ENCODE data around the gene FGFR2. TPM values are rescaled to one million over a fixed set of nuclear protein-coding genes. Genes with fewer than 3 reads are reported as not detected.

Gene FGFR2
- total RNA-seq, 1 experiment from 2014 or later, result 19.7 TPM

DNA sequence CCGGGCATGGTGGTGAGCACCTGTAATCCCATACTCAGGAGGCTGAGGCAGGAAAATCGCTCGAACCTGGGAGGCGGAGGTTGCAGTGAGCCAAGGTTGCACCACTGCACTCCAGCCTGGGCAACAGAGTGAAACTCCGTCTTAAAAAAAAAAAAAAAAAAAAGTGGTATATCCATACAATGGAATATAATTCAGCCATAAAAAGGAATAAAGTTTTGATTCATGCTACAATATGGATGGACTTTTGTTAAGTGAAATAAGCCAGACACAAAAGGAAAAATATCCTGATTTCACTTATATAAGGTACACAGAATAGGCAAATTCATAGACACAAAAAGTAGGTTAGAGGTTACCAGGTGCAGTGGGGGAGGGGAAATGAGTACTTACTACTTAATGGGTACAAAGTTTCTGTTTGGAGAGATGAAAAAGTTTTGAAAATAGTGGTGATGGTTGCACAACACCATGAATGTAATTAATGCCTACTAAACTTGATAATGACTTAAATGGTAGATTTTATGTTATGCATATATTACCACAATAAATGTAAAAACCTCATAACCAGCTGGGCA, 53.9 kb downstream of the FGFR2 start (continued):
- TF ChIP-seq, protein P1, sequence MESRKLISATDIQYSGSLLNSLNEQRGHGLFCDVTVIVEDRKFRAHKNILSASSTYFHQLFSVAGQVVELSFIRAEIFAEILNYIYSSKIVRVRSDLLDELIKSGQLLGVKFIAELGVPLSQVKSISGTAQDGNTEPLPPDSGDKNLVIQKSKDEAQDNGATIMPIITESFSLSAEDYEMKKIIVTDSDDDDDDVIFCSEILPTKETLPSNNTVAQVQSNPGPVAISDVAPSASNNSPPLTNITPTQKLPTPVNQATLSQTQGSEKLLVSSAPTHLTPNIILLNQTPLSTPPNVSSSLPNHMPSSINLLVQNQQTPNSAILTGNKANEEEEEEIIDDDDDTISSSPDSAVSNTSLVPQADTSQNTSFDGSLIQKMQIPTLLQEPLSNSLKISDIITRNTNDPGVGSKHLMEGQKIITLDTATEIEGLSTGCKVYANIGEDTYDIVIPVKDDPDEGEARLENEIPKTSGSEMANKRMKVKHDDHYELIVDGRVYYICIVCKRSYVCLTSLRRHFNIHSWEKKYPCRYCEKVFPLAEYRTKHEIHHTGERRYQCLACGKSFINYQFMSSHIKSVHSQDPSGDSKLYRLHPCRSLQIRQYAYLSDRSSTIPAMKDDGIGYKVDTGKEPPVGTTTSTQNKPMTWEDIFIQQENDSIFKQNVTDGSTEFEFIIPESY (IDR thresholded peaks at IDR 0.05; ENCODE audit: extremely low read depth, insufficient replicate concordance, low read length), result no peak
- TF ChIP-seq SIN3A (IDR thresholded peaks at IDR 0.05; ENCODE audit: low read depth), result no peak
- no peak for TF ChIP-seq JUND (IDR thresholded peaks at IDR 0.05)
- no peak for TF ChIP-seq POLR2A (IDR thresholded peaks at IDR 0.05; ENCODE audit: borderline replicate concordance, extremely low read depth, insufficient read depth, insufficient read length)
- no peak for TF ChIP-seq EZH2phosphoT487 (IDR thresholded peaks at IDR 0.05; ENCODE audit: borderline replicate concordance)
- no peak for TF ChIP-seq SRF (IDR thresholded peaks at IDR 0.05; ENCODE audit: low read depth)

DNA sequence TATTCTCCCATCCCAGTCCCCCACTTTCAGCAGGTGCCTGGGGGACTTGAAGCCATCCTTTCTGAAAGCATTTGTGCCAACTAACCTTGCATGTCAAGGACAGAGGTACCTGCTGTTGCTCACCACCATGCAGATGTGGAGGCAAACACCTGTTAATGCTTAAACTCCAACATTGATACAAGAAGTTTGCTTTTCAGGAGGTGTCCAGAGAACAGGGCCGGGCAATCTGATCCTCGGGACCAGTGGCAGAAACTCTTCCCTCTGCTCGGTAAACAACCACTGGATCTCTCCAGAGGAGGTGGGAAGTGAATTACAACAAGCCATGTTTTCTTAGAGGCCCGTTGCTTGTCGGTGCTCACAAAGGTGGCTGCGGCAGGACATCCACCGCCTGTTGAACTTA, 54.7 kb downstream of the FGFR2 start:
- Histone ChIP-seq H3K27ac (ENCODE audit: low read depth, low read length) (no peak overlapping the region), H3K4me3 (replicated peaks in 1 of 2; ENCODE audit: low read depth in 1 of 2, low read length in 2 of 2) (no peak overlapping the region), H3K27me3 (ENCODE audit: insufficient read depth, low read length) (no peaks in the 10 kb centered on the region), H3K36me3 (ENCODE audit: control insufficient read depth in 1 of 2, insufficient read depth in 2 of 2, low read length in 2 of 2) (no peaks in the 10 kb centered on the region), H3K9me3 (ENCODE audit: control insufficient read depth in 1 of 2, insufficient read depth in 1 of 2, low read depth in 1 of 2, low read length in 2 of 2) (no peaks in the 10 kb centered on the region), H4K20me1 (ENCODE audit: insufficient read depth) (no peaks in the 10 kb centered on the region), H3K4me1 (ENCODE audit: control insufficient read depth in 1 of 2, insufficient read depth in 2 of 2, low read length in 2 of 2) (no peaks in the 10 kb centered on the region), H3K9ac (ENCODE audit: low read length) (no peak overlapping the region), H3K4me2 (ENCODE audit: low read length) (no peak overlapping the region), H3K9me2 (ENCODE audit: insufficient read depth) (no peaks in the 10 kb centered on the region), H3K79me2 (ENCODE audit: insufficient read depth, low read length) (no peaks in the 10 kb centered on the region), H2AFZ (ENCODE audit: low read depth, low read length, poor library complexity, severe bottlenecking) (no peak overlapping the region)
- ChIA-PET RAD21 (ENCODE audit: low non-redundant PET in 1 of 2, low total read pairs in 2 of 2, uncharacterized antibody in 2 of 2, unreplicated experiment in 2 of 2) (no interaction called here), POLR2A (no interaction called here), CTCF (no interaction called here)
- TF ChIP-seq TCF7L2 (IDR thresholded peaks at IDR 0.05; ENCODE audit: borderline replicate concordance, extremely low read depth, insufficient read depth, insufficient read length) (no peak), POLR2A (IDR thresholded peaks at IDR 0.05; ENCODE audit: borderline replicate concordance, extremely low read depth, insufficient read depth, insufficient read length) (no peak), EZH2phosphoT487 (IDR thresholded peaks at IDR 0.05; ENCODE audit: borderline replicate concordance) (no peak), RAD21 (IDR thresholded peaks at IDR 0.05; ENCODE audit: low read depth) (no peak), ELF1 (IDR thresholded peaks at IDR 0.05; ENCODE audit: borderline replicate concordance, low read depth) (no peak), CEBPB (IDR thresholded peaks at IDR 0.05; ENCODE audit: low read depth) (no peak), CTCF (IDR thresholded peaks at IDR 0.05 in 2 of 3, conservative IDR thresholded peaks at IDR 0.05 in 1 of 3; ENCODE audit: borderline replicate concordance in 1 of 3, insufficient read depth in 1 of 3, low read depth in 2 of 3, low read length in 2 of 3) (no peak), EGR1 (IDR thresholded peaks at IDR 0.05; ENCODE audit: low read depth) (no peak), SP1 (IDR thresholded peaks at IDR 0.05; ENCODE audit: low read depth) (no peak), EZH2 (IDR thresholded peaks at IDR 0.05) (no peak), SRF (IDR thresholded peaks at IDR 0.05; ENCODE audit: low read depth) (no peak), CBX3 (IDR thresholded peaks at IDR 0.05; ENCODE audit: low read depth) (no peak)
- TF ChIP-seq, protein P2, sequence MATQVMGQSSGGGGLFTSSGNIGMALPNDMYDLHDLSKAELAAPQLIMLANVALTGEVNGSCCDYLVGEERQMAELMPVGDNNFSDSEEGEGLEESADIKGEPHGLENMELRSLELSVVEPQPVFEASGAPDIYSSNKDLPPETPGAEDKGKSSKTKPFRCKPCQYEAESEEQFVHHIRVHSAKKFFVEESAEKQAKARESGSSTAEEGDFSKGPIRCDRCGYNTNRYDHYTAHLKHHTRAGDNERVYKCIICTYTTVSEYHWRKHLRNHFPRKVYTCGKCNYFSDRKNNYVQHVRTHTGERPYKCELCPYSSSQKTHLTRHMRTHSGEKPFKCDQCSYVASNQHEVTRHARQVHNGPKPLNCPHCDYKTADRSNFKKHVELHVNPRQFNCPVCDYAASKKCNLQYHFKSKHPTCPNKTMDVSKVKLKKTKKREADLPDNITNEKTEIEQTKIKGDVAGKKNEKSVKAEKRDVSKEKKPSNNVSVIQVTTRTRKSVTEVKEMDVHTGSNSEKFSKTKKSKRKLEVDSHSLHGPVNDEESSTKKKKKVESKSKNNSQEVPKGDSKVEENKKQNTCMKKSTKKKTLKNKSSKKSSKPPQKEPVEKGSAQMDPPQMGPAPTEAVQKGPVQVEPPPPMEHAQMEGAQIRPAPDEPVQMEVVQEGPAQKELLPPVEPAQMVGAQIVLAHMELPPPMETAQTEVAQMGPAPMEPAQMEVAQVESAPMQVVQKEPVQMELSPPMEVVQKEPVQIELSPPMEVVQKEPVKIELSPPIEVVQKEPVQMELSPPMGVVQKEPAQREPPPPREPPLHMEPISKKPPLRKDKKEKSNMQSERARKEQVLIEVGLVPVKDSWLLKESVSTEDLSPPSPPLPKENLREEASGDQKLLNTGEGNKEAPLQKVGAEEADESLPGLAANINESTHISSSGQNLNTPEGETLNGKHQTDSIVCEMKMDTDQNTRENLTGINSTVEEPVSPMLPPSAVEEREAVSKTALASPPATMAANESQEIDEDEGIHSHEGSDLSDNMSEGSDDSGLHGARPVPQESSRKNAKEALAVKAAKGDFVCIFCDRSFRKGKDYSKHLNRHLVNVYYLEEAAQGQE (IDR thresholded peaks at IDR 0.05; ENCODE audit: low read depth), result no peak
- DNase-seq (ENCODE audit: low read depth, low spot score), result no peak
- ATAC-seq, result no peak
- BruUV-seq (replicated peaks), result no TSS peak
- intact Hi-C loops (cut with micrococcal nuclease), result no loop called here
